ENCODE measurements around the gene NHERF2.

DNA sequence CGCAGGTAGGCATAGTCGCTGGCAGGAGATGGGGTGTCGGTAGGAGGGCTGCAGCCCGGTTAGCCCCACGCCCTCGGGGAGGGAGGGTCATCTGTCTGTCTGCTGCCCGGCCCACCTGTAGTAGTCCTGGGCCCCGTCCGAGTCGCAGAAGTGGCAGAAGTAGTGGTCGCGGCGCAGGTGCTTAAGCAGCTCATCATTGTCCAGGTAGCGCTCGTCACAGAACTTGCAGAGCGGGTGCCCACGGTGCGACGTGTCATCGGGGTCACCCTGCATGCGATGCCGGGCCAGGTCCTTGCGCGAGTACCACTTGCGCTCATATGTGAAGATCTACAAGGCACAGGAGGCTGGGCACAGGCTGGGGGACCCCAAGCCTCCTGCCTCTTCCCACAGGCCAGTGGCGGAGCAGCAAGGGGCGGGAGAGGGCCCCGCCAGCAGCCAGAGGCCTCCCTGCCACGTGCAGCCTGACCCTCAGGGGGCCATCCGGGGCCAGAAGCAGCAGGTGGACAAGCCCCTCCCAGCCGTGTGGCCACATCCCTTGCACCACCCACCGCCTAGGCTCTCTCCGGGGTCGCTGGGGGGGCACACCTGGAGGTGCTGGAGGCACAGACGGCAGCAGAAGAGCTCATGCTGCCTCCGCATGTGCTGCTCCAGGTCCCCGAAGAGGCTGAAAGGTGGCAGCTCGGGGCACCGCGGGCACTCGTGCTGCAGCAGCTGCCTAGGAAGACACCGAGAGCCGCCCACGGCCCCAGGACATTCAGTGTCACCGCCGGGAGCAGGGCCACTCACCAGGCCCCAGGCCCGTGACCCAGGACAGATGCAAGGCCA is 24.1 kb upstream of the NHERF2 start:
- TF ChIP-seq EP300 (IDR thresholded peaks at IDR 0.05; ENCODE audit: borderline replicate concordance) (no peak), CREB1 (IDR thresholded peaks at IDR 0.05; ENCODE audit: low read depth) (no peak)

Measured in Ishikawa (cell line).